Gastroesophageal sphincter (tissue), 4 donors: ENCODE results near the gene NHS. TPM values are rescaled to one million over a fixed set of nuclear protein-coding genes. Genes with fewer than 3 reads are reported as not detected.

Source experiments
- ATAC-seq: fragments of 150-250 bp; one replicate; pipeline ENCODE4 v1.9.1; 2016; ENCODE audit warnings: mild to moderate bottlenecking, moderate library complexity
- H3K27ac ChIP-seq, 4 donors: fragments of 200-600 bp; sonication (generic) in 3 of 4; 1 replicate in 3 of 4; 2 replicates in 1 of 4; pipeline ENCODE4 v1.5.1; 2016 to 2019
- H3K27me3 ChIP-seq: fragments of 200-600 bp; sonication (generic); one replicate; pipeline ENCODE4 v1.5.1; 2019
- H3K36me3 ChIP-seq, 2 donors: fragments of 200-600 bp; sonication (generic); one replicate each; pipeline ENCODE4 v1.5.1; 2019; ENCODE audit warnings: control low read depth in 1 of 2
- H3K4me1 ChIP-seq, 3 donors: fragments of 200-600 bp; sonication (generic); 1 replicate in 2 of 3; 2 replicates in 1 of 3; pipeline ENCODE4 v1.5.1; 2016 to 2019; ENCODE audit warnings: control low read depth in 2 of 3
- H3K4me3 ChIP-seq, 2 donors: fragments of 200-600 bp; sonication (generic); one replicate each; pipeline ENCODE4 v1.5.1; 2019; ENCODE audit warnings: mild to moderate bottlenecking in 1 of 2, moderate library complexity in 1 of 2
- H3K9me3 ChIP-seq, 3 donors: fragments of 200-600 bp; sonication (generic); one replicate each; pipeline ENCODE4 v1.5.1; 2017 to 2019; ENCODE audit warnings: control low read depth in 2 of 3
- EP300 ChIP-seq: sonication (generic); formaldehyde crosslinking; IDR thresholded peaks from one replicate; pipeline ENCODE4 v1.6.1; 2017; ENCODE audit warnings: antibody characterized with exemption, mild to moderate bottlenecking
- POLR2A ChIP-seq, 2 donors: fragments of 450-650 bp; IDR thresholded peaks; one replicate each; pipeline ENCODE4 v1.6.1; 2017; ENCODE audit warnings: antibody characterized with exemption in 2 of 2, mild to moderate bottlenecking in 2 of 2, moderate library complexity in 1 of 2
- POLR2AphosphoS5 ChIP-seq: sonication (generic); formaldehyde crosslinking; IDR thresholded peaks from one replicate; pipeline ENCODE4 v1.6.1; 2017; ENCODE audit warnings: antibody characterized with exemption
- WGBS, 2 donors: methylation state at CpG; one replicate each; pipeline ENCODE4 v1.1.5; 2018; ENCODE audit warnings: low coverage in 1 of 2; 5-methylcytosine and 5-hydroxymethylcytosine counted together
- total RNA-seq, 4 donors: library from RNA; depleted of rRNA; stranded (reverse); fragments of >200 nt; gene quantifications; one replicate each; pipeline ENCODE4 v1.1.0, GENCODE V29; 2016
- TF ChIP-seq, protein P1 (sequence below), 4 experiments: fragments of 200-600 bp in 2 of 4; fragments of 450-650 bp in 2 of 4; sonication (generic) in 1 of 4; IDR thresholded peaks; one replicate each; pipeline ENCODE4 v1.5.1; 2017 to 2019; ENCODE audit warnings: antibody characterized with exemption in 4 of 4, mild to moderate bottlenecking in 2 of 4, moderate library complexity in 2 of 4

NHS gene
- total RNA-seq, 4 donors from 2014 or later, result 4.7 to 12.3 (median 6.6) TPM

- Histone ChIP-seq H3K27ac (no peak overlapping the region), H3K4me3 (no peak overlapping the region), H3K4me1 (peaks cover 0 to 9% (median 0%) of the 10 kb centered on the region in 3 donors), H3K36me3 (no peaks in the 10 kb centered on the region), H3K9me3 (no peaks in the 10 kb centered on the region), H3K27me3 (no peaks in the 10 kb centered on the region)
- TF ChIP-seq, protein P1, sequence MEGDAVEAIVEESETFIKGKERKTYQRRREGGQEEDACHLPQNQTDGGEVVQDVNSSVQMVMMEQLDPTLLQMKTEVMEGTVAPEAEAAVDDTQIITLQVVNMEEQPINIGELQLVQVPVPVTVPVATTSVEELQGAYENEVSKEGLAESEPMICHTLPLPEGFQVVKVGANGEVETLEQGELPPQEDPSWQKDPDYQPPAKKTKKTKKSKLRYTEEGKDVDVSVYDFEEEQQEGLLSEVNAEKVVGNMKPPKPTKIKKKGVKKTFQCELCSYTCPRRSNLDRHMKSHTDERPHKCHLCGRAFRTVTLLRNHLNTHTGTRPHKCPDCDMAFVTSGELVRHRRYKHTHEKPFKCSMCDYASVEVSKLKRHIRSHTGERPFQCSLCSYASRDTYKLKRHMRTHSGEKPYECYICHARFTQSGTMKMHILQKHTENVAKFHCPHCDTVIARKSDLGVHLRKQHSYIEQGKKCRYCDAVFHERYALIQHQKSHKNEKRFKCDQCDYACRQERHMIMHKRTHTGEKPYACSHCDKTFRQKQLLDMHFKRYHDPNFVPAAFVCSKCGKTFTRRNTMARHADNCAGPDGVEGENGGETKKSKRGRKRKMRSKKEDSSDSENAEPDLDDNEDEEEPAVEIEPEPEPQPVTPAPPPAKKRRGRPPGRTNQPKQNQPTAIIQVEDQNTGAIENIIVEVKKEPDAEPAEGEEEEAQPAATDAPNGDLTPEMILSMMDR (IDR thresholded peaks at IDR 0.05), result no peak
- TF ChIP-seq EP300, result no peak
- no peak for TF ChIP-seq POLR2A (IDR thresholded peaks at IDR 0.05)
- no peak for TF ChIP-seq POLR2AphosphoS5
- no peak for ATAC-seq
- WGBS, 2 donors, result 69 to 80% methylated on average over 1 to 2 of the region's 2 CpGs
These were observed 73.2 kb downstream of the NHS start for GRCh38 chrX:17448188-17448587.

- H3K27me3 ChIP-seq, result no peaks in the 10 kb centered on the region
- no peak overlapping the region for H3K27ac ChIP-seq
- H3K36me3 ChIP-seq, result no peaks in the 10 kb centered on the region
- 40 to 71% methylated on average over 1 of the region's 2 CpGs for WGBS, 2 donors
- peaks cover 0 to 9% (median 0%) of the 10 kb centered on the region in 3 donors for H3K4me1 ChIP-seq
- TF ChIP-seq POLR2A (IDR thresholded peaks at IDR 0.05) (no peak), POLR2AphosphoS5 (no peak), EP300 (no peak)
- TF ChIP-seq, protein P1 (IDR thresholded peaks at IDR 0.05), result no peak
- H3K9me3 ChIP-seq, result no peaks in the 10 kb centered on the region
- no peak for ATAC-seq
- H3K4me3 ChIP-seq, result no peak overlapping the region
These were observed 74.9 kb downstream of the NHS start for GRCh38 chrX:17449866-17450265.

DNA sequence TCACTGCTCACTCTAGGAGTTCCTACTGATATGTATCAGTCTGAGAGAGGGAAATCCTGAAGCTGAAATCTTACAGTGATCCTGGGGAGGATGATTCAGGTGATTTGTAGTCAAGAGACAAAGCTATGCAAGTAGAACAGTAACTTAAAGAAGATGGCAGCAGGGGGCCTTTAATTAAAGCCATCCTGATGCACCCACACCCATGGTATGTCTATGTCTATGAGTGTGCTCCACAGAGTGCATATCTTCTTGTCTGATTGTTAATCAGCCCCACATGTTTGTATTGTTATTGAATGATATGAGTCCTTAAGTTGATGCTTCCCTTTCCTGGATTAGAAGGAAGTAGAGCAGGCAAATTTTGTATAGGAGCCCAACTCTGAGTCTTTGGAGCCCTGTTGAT is 78.8 kb downstream of the NHS start:
- H3K4me1 ChIP-seq, result peaks cover 0 to 11% (median 0%) of the 10 kb centered on the region in 3 donors
- H3K9me3 ChIP-seq, result no peaks in the 10 kb centered on the region
- H3K27me3 ChIP-seq, result no peaks in the 10 kb centered on the region
- no peak overlapping the region for H3K4me3 ChIP-seq
- H3K36me3 ChIP-seq, result no peaks in the 10 kb centered on the region
- H3K27ac ChIP-seq, result no peak overlapping the region
- TF ChIP-seq EP300, result no peak
- TF ChIP-seq, protein P1 (IDR thresholded peaks at IDR 0.05), result no peak
- TF ChIP-seq POLR2A (IDR thresholded peaks at IDR 0.05), result no peak
- no peak for TF ChIP-seq POLR2AphosphoS5
- ATAC-seq, result no peak

GRCh38 chrX:17456526-17456925 is 81.5 kb downstream of the NHS start:
- WGBS, 2 donors, result 79 to 80% methylated on average over 2 to 6 of the region's 6 CpGs
- H3K36me3 ChIP-seq, result no peaks in the 10 kb centered on the region
- ATAC-seq, result no peak
- H3K27me3 ChIP-seq, result no peaks in the 10 kb centered on the region
- H3K4me3 ChIP-seq, result no peak overlapping the region
- no peak overlapping the region for H3K27ac ChIP-seq
- H3K9me3 ChIP-seq, result no peaks in the 10 kb centered on the region
- H3K4me1 ChIP-seq, result peaks cover 0 to 12% (median 0%) of the 10 kb centered on the region in 3 donors
- no peak for TF ChIP-seq POLR2A (IDR thresholded peaks at IDR 0.05)
- TF ChIP-seq POLR2AphosphoS5, result no peak

GRCh38 chrX:17459008-17459611 is 84.1 kb downstream of the NHS start:
- no peaks in the 10 kb centered on the region for H3K36me3 ChIP-seq
- TF ChIP-seq POLR2A (IDR thresholded peaks at IDR 0.05) (no peak), EP300 (no peak), POLR2AphosphoS5 (no peak)
- TF ChIP-seq, protein P1 (IDR thresholded peaks at IDR 0.05), result no peak
- peak; percentile 71 for ATAC-seq
- H3K27ac ChIP-seq, result no peak overlapping the region
- H3K4me3 ChIP-seq, result no peak overlapping the region
- no peaks in the 10 kb centered on the region for H3K27me3 ChIP-seq
- peaks cover 0 to 12% (median 0%) of the 10 kb centered on the region in 3 donors for H3K4me1 ChIP-seq
- WGBS, 2 donors, result 38% methylated on average over 3 of the region's 4 CpGs; no CpG with 5 or more reads in 1 of the 2 donors
- H3K9me3 ChIP-seq, result no peaks in the 10 kb centered on the region
